Activated CD8-positive, alpha-beta T cell treated with anti-CD3 and anti-CD28 coated beads, Interleukin-2, amount 10 ng/mL, durations not matched to agents 7 days and 5 days (primary cell): ENCODE results near the gene NFIC. TPM values are rescaled to one million over a fixed set of nuclear protein-coding genes. Genes with fewer than 3 reads are reported as not detected.
"Not testable (repeated sequence)": the region's sequence is repeated elsewhere in the genome, so short reads cannot be mapped to it uniquely, and the experiment has no call there.

Experiments
- ATAC-seq: fragments of 150-1000 bp; cut with Tn5 transposase; one replicate; pipeline ENCODE4 v1.10.0; 2021; ENCODE audit warnings: moderate library complexity
- CTCF ChIA-PET: fragments of 350-600 bp; sonication (Branson Sonifier 250); formaldehyde crosslinking; loops from one replicate; lab custom pipeline; 2021; ENCODE audit warnings: antibody characterized with exemption; lab: Charles Lee
- POLR2A ChIA-PET: fragments of 350-600 bp; sonication (Branson Sonifier 250); formaldehyde crosslinking; loops from one replicate; lab custom pipeline; 2021; ENCODE audit warnings: antibody characterized with exemption; lab: Charles Lee
- DNase-seq: peaks from one replicate; pipeline ENCODE4 v3.0.0-alpha.2; 2020
- H3K27ac Mint-ChIP-seq: one replicate; pipeline ENCODE4 v1.8.0; 2021; ENCODE audit warnings: mild to moderate bottlenecking, mixed read lengths
- H3K27me3 Mint-ChIP-seq: one replicate; pipeline ENCODE4 v1.8.0; 2021; ENCODE audit warnings: low read depth, mixed read lengths
- H3K36me3 Mint-ChIP-seq: one replicate; pipeline ENCODE4 v1.8.0; 2021; ENCODE audit warnings: low read depth, mixed read lengths
- H3K4me1 Mint-ChIP-seq: one replicate; pipeline ENCODE4 v1.8.0; 2021; ENCODE audit warnings: low read depth, mixed read lengths
- H3K4me3 Mint-ChIP-seq: one replicate; pipeline ENCODE4 v1.8.0; 2021; ENCODE audit warnings: mild to moderate bottlenecking, mixed read lengths
- H3K9me3 Mint-ChIP-seq: one replicate; pipeline ENCODE4 v1.8.0; 2022; ENCODE audit warnings: mixed read lengths; ENCODE audit not compliant: insufficient read depth
- total RNA-seq, 2 experiments: library from RNA; stranded (reverse); gene quantifications; one replicate each; pipeline ENCODE4 v1.2.3, GENCODE V29; 2021

Gene NFIC
- total RNA-seq, 2 experiments from 2014 or later = 13.4 to 14.0 TPM

DNA sequence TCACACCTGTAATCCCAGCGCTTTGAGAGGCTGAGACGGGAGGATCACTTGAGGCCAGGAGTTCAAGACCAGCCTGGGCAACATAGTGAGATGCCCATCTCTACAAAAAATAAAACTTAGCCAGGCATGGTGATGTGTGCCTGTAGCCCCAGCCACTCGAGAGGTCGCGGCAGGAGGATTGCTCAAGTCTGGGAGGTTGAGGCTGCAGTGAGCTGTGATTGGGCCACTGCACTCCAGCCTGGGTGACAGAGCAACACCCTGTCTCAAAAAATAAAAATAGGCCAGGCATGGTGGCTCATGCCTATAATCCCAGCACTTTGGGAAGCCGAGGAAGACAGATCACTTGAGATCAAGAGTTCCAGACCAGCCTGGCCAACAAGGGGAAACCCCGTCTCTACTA lies 32.9 kb downstream of the NFIC start:
- POLR2A ChIA-PET, DNase-seq, CTCF ChIA-PET, H3K4me1 Mint-ChIP-seq, H3K4me3 Mint-ChIP-seq, H3K27me3 Mint-ChIP-seq, H3K36me3 Mint-ChIP-seq, H3K9me3 Mint-ChIP-seq, ATAC-seq, H3K27ac Mint-ChIP-seq: not testable (repeated sequence)

DNA sequence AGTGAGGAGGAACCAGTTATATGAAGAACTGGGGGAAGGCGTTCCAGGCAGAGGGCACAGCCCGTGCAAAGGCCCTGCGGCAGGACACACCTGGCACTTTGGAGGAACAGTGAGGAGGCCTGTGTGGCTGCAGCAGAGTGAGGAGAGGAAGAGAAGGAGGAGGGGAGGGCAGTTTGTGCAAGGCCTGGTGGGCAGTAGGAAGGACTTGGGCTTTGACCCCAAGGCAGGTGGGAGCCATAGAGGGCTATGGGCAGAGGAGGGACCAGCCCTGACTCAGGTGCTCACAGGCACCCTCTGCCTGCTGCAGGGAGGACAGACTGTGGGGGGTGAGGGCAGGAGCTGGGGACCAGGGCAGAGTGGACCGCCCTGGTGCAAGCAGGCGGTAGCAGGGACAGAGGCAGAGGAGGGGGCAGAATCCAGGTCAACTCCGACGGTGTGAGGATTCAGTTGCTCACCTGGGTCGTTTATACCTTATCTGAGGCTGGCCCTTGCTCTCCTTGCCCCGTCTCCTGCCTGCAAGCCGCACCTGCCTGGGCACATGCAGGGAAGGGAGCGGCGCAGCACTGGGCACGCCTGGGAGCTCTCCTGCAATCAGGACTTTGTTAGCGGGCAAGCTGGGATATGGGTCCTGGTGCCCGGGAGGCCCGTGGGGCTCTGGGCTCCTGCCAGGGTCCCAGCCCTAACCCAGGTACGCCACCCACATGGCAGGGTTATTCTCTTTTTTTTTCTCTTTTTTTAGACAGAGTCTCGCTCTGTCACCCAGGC lies 34.8 kb downstream of the NFIC start:
- Mint-ChIP-seq H3K4me1 (no peaks in the 10 kb centered on the region), H3K4me3 (no peak overlapping the region), H3K27ac (no peak overlapping the region), H3K36me3 (no peaks in the 10 kb centered on the region), H3K9me3 (no peaks in the 10 kb centered on the region), H3K27me3 (no peaks in the 10 kb centered on the region)
- POLR2A ChIA-PET = no interaction called here
- CTCF ChIA-PET = no interaction called here
- no peak for ATAC-seq
- DNase-seq = no peak

DNA sequence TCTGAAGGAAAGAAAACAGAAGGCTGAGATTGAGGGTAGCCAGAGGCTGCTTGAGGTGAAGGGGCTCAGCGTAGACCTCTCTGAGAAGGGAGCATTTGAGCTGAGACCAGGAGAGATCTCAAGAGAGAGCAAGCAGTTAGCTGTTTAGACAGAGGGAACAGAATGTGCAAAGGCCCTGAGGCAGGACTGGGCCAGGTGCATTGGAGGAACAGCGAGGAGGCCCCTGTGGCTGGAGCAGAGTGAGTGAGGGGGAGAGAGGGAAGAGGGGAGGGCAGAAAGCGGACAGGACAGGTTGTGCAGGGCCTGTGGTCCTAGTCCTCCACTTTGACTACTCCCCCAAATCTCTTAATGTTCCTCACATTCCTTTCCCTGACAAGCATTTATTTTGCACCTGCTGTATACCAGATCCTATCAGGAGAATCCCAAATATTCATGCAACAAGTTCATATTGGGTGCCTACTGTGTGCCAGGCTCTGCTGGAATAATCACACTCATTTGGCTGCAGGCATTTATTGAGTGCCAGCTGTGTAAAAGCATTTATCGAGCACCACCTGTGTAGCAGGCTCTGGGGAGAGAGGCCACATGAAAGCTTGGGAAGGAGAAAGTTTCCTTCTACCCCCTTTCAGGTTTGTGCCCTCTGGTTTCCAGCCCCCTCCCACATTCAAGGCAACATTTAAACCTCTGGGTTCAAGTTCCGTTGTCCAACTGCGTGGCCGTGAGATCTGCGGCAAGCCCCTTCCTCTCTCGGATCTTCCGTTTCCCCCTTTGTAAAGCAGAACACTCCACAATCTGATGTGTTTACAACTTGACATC lies 36.5 kb downstream of the NFIC start:
- ChIA-PET POLR2A (no interaction called here), CTCF (no interaction called here)
- DNase-seq (no peak), ATAC-seq (no peak)
- Mint-ChIP-seq H3K4me3 (no peak overlapping the region), H3K36me3 (no peaks in the 10 kb centered on the region), H3K27me3 (no peaks in the 10 kb centered on the region), H3K9me3 (no peaks in the 10 kb centered on the region), H3K27ac (no peak overlapping the region), H3K4me1 (no peaks in the 10 kb centered on the region)

DNA sequence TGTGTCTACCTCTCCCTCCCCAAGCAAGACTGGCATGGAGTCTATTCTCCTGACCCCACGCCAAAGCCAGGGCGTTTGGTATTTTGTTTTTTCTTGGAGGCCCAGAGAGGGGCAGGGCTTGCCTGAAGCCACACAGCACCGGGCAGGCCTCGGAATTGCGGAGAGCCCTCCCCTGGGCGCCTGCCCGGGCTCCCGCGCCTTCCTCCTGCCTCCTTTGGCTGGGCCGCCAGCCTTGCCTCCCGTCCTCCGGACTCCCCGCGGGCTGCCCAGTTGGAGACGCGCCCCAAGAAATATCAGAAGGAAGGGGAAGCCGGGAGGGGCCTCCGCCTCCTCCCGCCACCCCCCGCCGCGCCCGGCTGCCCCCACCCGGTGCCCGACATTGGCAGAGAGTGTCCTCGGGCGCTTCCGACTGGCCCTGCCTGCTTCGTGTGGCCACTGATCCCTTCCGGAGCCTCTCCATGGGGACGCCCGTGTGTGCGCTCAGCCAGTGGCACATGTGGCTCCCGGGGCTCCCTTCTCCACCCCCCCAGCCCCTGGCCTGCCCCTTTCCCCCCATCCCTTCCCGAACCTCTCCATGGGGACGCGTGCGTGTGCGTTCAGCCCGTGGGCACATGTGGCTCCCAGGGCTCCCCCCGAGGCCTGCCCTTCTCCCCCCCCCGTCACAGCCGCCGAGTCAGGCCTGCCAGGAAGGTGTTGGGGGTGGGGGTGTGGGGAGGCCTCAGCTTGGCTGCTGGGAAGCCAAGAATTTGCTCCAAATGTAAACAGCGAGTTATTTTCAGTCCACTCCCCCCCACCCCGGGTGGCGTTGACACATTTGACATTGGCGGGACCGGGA lies 37.3 kb downstream of the NFIC start:
- H3K9me3 Mint-ChIP-seq = no peaks in the 10 kb centered on the region
- no peak overlapping the region for H3K27ac Mint-ChIP-seq
- no peaks in the 10 kb centered on the region for H3K27me3 Mint-ChIP-seq
- CTCF ChIA-PET = no interaction called here
- POLR2A ChIA-PET = no interaction called here
- H3K4me3 Mint-ChIP-seq = no peak overlapping the region
- no peak for ATAC-seq
- no peaks in the 10 kb centered on the region for H3K36me3 Mint-ChIP-seq
- DNase-seq = no peak
- no peaks in the 10 kb centered on the region for H3K4me1 Mint-ChIP-seq

DNA sequence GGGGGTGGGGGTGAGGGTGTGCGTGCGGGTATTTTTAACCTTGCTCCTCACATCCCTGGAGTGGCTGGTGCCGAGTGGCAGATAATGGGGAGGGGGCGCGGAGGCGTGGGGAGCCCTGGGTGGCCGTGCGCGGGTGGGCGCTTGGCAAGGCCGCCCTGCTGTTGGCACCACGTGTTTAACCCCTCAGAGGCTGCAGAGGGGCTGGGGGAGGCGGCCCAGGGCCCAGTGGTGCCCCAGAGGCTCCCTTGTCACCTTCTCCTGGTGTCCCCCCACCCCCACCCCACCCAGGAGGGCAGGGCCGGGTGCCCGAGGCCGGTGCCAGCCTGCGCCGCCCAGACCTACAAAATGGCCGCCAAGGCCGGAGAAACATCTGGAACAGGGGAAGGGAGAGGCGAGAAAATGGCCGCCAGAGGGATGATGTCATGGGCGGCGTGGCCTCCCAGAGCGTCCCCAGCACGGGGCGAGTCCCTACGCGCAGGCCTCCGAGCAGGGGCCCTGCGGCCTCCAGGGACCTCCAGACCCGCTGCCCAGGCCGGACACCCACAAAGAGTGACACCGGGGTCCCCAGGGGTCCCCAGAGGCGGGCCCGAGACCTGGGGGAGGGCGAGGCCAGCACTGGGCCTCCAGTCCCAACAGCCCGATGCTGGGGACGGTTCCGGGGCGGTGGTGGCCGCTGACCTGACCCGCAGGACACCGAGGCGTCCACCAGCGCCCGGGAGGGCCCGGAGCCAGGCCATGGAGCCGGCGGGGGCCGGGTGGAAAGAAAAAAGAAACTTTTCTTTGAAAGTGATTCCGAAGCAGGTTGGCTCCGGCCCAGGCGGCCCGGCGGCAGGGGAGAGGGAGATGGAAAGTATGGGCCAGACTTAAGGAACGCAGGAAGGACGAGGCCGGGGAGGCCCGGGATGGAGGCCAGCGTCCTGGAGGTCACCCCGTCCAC lies 38.2 kb downstream of the NFIC start:
- no peaks in the 10 kb centered on the region for H3K36me3 Mint-ChIP-seq
- no peaks in the 10 kb centered on the region for H3K27me3 Mint-ChIP-seq
- H3K4me3 Mint-ChIP-seq = no peak overlapping the region
- no peak for ATAC-seq
- ChIA-PET CTCF (no interaction called here), POLR2A (no interaction called here)
- no peak overlapping the region for H3K27ac Mint-ChIP-seq
- no peaks in the 10 kb centered on the region for H3K4me1 Mint-ChIP-seq
- no peak for DNase-seq
- no peaks in the 10 kb centered on the region for H3K9me3 Mint-ChIP-seq

DNA sequence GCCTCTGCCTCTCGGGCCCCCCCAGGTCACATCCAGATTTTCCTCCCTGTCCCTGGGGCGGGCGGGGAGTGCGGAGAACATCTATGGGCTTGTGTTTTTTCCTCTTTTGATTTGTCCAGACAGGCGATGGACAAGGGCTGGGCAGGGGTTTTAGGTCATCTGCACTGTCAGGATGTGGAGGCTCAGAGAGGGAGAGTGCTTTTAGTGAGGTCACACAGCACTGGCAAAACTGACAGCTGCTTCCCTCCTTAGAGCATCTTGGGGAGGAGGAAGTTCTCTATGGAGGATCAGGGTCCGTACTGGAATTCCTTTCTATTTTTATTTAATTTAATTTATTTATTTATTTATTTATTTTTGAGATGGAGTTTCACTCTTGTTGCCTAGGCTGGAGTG lies 38.9 kb downstream of the NFIC start:
- no peaks in the 10 kb centered on the region for H3K36me3 Mint-ChIP-seq
- no peak for ATAC-seq
- DNase-seq = no peak
- POLR2A ChIA-PET = no interaction called here
- H3K27me3 Mint-ChIP-seq = no peaks in the 10 kb centered on the region
- H3K4me1 Mint-ChIP-seq = no peaks in the 10 kb centered on the region
- CTCF ChIA-PET = no interaction called here
- H3K9me3 Mint-ChIP-seq = no peaks in the 10 kb centered on the region
- H3K27ac Mint-ChIP-seq = no peak overlapping the region
- H3K4me3 Mint-ChIP-seq = no peak overlapping the region

DNA sequence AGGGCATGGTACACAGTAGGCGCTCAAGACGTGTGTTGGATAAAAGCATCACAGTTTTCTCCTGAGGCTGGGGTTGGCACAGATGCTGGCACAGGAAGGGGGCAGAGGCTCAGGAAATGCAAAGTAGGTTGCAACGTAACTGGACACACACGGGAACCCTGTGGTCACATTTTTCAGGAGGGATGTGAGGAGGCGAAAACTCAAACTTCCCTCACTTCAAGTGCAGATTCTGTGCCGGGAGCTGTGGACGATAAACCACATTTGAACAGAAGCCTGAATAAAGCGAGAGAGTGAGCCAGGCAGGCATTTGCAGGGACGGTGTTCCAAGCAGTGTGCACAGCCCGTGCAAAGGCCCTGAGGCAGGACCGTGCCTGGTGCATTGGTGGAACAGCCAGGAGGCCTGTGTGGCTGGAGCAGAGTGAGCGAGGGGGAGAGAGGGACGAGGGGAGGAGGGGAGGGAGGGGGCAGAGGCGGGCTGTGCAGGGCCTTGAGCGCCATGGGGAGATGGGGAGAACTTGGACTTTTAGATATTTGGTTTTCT lies 40.3 kb downstream of the NFIC start:
- H3K27ac Mint-ChIP-seq = no peak overlapping the region
- H3K27me3 Mint-ChIP-seq = no peaks in the 10 kb centered on the region
- ChIA-PET POLR2A (no interaction called here), CTCF (no interaction called here)
- H3K36me3 Mint-ChIP-seq = no peaks in the 10 kb centered on the region
- no peaks in the 10 kb centered on the region for H3K9me3 Mint-ChIP-seq
- DNase-seq = no peak
- no peak overlapping the region for H3K4me3 Mint-ChIP-seq
- ATAC-seq = no peak
- H3K4me1 Mint-ChIP-seq = no peaks in the 10 kb centered on the region

DNA sequence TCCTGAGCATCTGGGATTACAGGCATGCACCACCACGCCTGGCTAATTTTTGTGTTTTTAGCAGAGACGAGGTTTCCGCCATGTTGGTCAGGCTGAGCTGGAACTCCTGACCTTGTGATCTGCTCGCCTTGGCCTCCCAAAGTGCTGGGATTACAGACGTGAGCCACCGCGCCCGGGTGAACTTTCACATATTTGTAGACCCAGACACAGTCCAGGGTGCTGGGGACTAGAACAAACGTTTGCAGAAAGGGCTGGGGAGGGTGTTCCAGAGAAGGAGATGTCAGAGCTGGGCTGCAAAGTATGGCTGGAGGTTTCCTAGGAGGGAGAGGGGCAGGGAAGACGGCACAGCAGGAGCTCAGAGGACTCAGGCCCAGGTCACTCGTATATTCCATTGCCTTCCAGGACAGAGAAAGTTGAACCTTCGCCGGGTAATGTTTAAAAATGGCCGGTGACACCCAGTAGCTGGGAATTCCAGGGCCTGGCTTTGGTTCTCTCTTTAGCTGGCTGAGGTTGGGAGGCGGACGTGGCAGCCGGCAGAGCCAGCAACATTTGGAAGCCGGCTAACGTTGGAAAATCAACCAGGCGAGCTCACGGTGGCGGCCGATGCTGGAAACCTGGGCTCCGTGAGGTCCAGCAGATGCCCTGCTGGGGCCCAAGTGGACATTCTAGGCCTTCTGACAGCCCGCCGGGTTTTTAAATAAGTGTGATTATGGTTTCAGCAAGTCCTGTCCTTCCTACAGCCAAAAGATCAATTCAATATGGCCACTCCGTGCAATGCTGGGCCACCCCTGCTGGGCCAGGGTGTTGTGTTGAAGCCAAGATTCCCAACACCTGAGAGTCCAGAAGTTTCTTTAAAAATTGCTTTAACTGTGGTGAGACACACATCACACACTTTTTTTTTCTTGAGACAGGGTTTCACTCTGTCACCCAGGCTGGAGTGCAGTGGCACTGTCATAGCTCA lies 41.5 kb downstream of the NFIC start:
- ChIA-PET POLR2A (no interaction called here), CTCF (interaction anchor here (1.5 kb wide), 1 partner anchor 21 kb away, joined by 3 read pairs; no protein-coding TSS in a partner anchor)
- no peaks in the 10 kb centered on the region for H3K27me3 Mint-ChIP-seq
- ATAC-seq (no peak), DNase-seq (no peak)
- H3K9me3 Mint-ChIP-seq = no peaks in the 10 kb centered on the region
- H3K4me3 Mint-ChIP-seq = no peak overlapping the region
- no peaks in the 10 kb centered on the region for H3K36me3 Mint-ChIP-seq
- H3K4me1 Mint-ChIP-seq = no peaks in the 10 kb centered on the region
- H3K27ac Mint-ChIP-seq = no peak overlapping the region

DNA sequence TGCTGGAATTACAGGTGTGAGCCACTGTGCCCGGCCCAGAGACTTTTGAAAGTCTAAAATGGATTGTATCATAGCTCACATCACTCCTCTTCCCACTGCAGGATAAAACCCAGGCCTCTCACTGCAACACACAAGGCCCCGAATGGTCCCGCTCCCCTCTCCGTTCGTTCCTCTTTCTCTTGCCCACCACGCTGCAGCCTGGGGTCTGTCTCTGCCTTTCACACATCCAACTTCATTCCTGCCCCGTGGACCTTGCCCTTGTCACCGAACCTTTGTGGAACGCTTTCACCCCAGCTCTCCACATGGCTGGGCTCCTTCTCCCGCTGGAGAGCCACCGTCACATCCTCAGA lies 42.6 kb downstream of the NFIC start:
- H3K9me3 Mint-ChIP-seq = no peaks in the 10 kb centered on the region
- DNase-seq = no peak
- CTCF ChIA-PET = no interaction called here
- no peaks in the 10 kb centered on the region for H3K4me1 Mint-ChIP-seq
- no peak overlapping the region for H3K4me3 Mint-ChIP-seq
- H3K36me3 Mint-ChIP-seq = no peaks in the 10 kb centered on the region
- no peak overlapping the region for H3K27ac Mint-ChIP-seq
- ATAC-seq = no peak
- POLR2A ChIA-PET = no interaction called here
- H3K27me3 Mint-ChIP-seq = no peaks in the 10 kb centered on the region

DNA sequence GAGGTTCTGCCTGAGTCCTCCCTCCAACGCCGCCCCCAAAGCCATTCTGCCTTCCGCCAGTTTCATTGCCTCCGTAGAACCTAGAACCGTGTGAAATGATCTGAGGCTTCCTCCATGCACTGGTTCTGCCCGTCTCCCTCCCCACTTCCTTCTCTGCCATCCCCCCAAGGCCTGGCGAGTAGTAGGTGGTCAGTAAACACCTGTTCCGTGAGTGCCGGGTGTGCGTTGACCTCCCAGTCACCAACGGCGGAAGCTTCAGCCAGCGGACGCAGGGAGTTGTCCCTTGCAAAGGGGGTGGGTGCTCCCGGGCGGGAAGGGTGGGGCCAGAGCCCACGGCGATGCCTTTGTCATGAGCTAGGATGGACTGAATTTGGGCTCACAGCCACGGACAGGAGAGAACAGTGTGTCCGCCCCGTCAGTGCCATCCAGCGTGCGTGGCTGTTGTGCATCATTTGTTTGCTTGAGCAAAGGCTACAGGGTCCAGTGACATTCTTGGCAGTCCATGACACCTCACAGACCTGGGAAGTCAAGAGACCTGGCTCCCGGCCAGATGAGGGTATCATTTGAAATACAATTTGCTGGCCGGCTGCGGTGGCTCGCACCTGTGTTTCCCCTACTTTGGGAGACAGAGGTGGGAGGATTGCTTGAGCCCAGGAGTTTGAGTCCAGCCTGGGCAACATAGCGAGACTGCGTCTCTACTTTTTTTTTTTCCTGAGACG lies 43.1 kb downstream of the NFIC start:
- ChIA-PET POLR2A (no interaction called here), CTCF (no interaction called here)
- ATAC-seq (no peak), DNase-seq (no peak)
- H3K27ac Mint-ChIP-seq = no peak overlapping the region
- no peaks in the 10 kb centered on the region for H3K4me1 Mint-ChIP-seq
- H3K9me3 Mint-ChIP-seq = no peaks in the 10 kb centered on the region
- H3K27me3 Mint-ChIP-seq = no peaks in the 10 kb centered on the region
- no peaks in the 10 kb centered on the region for H3K36me3 Mint-ChIP-seq
- H3K4me3 Mint-ChIP-seq = no peak overlapping the region
